Fibroblast of lung (primary cell): ENCODE data around the gene AKT2. TPM values are rescaled to one million over a fixed set of nuclear protein-coding genes. Genes with fewer than 3 reads are reported as not detected.

Experiments
- DNase-seq, 2 donors: peaks; one replicate each; pipeline versions ENCODE4 v3.0.0 to v3.0.0-alpha.2; 2010; ENCODE audit warnings: low read depth in 2 of 2
- H2AFZ ChIP-seq: 2 replicates; pipeline ENCODE4 v1.5.1; 2012; ENCODE audit warnings: low read length, control low read depth, inconsistent platforms
- H3K27ac ChIP-seq: 2 replicates; pipeline ENCODE4 v1.5.1; 2011; ENCODE audit warnings: low read length, control low read depth; ENCODE audit not compliant: insufficient read depth
- H3K27me3 ChIP-seq: 2 replicates; pipeline ENCODE4 v1.5.1; 2011; ENCODE audit warnings: mild to moderate bottlenecking, low read length; ENCODE audit not compliant: control insufficient read depth, insufficient read depth
- H3K36me3 ChIP-seq: 2 replicates; pipeline ENCODE4 v1.5.1; 2011; ENCODE audit warnings: low read length; ENCODE audit not compliant: control insufficient read depth, insufficient read depth
- H3K4me1 ChIP-seq: 2 replicates; pipeline ENCODE4 v1.5.1; 2011; ENCODE audit warnings: low read length; ENCODE audit not compliant: control insufficient read depth, insufficient read depth; ENCODE audit errors: extremely low read depth
- H3K4me2 ChIP-seq: 2 replicates; pipeline ENCODE4 v1.5.1; 2011; ENCODE audit warnings: low read length, control low read depth; ENCODE audit not compliant: insufficient read depth; ENCODE audit errors: extremely low read depth
- H3K4me3 ChIP-seq, 4 experiments: fragments of 200-600 bp in 1 of 4; sonication (generic) in 1 of 4; replicated peaks in 1 of 4; 2 replicates each; pipeline ENCODE4 v1.5.1; 2011 to 2016; ENCODE audit warnings: low read length in 4 of 4, low read depth in 3 of 4, mild to moderate bottlenecking in 3 of 4, control low read depth in 2 of 4, inconsistent platforms in 1 of 4, mixed read lengths in 1 of 4; ENCODE audit not compliant: insufficient read depth in 1 of 4; ENCODE audit errors: control extremely low read depth in 1 of 4
- H3K79me2 ChIP-seq: 2 replicates; pipeline ENCODE4 v1.5.1; 2012; ENCODE audit warnings: mild to moderate bottlenecking, low read length, inconsistent platforms; ENCODE audit not compliant: control insufficient read depth, insufficient read depth
- H3K9ac ChIP-seq: 2 replicates; pipeline ENCODE4 v1.5.1; 2011; ENCODE audit warnings: mild to moderate bottlenecking, low read length, control low read depth; ENCODE audit not compliant: insufficient read depth
- H3K9me3 ChIP-seq: 2 replicates; pipeline ENCODE4 v1.5.1; 2012; ENCODE audit warnings: low read depth, low read length; ENCODE audit not compliant: control insufficient read depth, insufficient read depth
- H4K20me1 ChIP-seq: 2 replicates; pipeline ENCODE4 v1.5.1; 2011; ENCODE audit warnings: low read length; ENCODE audit not compliant: control insufficient read depth, insufficient read depth; ENCODE audit errors: extremely low read depth
- EZH2 ChIP-seq: IDR thresholded peaks from 2 replicates; pipeline ENCODE4 v1.5.1; 2012; ENCODE audit warnings: low read length, control low read depth, mild to moderate bottlenecking; ENCODE audit errors: missing control alignments
- polyA plus RNA-seq, 2 donors: library from polyadenylated mRNA; depleted of rRNA in 1 of 2; stranded (reverse) in 1 of 2; unstranded in 1 of 2; fragments of >200 nt; gene quantifications; 2 replicates each; pipeline ENCODE4 v1.2.1, GENCODE V29; 2011 to 2012; ENCODE audit warnings: missing spikeins in 1 of 2
- total RNA-seq: library from RNA; depleted of rRNA; stranded (reverse); fragments of >200 nt; gene quantifications from 2 replicates; pipeline ENCODE4 v1.2.1, GENCODE V29; 2014
- TF ChIP-seq, protein P1 (sequence below), 2 donors: IDR thresholded peaks in 1 of 2; conservative IDR thresholded peaks in 1 of 2; 1 replicate in 1 of 2; 2 replicates in 1 of 2; pipeline ENCODE4 v1.5.1; 2011 to 2012; ENCODE audit warnings: low read length in 2 of 2, control low read depth in 1 of 2, inconsistent platforms in 1 of 2, low read depth in 1 of 2, mild to moderate bottlenecking in 1 of 2

Gene AKT2
- total and polyA plus RNA-seq, 2 donors (not counting 1 experiment from before 2014, with no cell fraction given), result 76.0 to 81.5 TPM

GRCh38 chr19:40300668-40301067 lies 15.5 kb upstream of the AKT2 start:
- no peak overlapping the region for H3K4me2 ChIP-seq
- H2AFZ ChIP-seq, result no peak overlapping the region
- no peaks in the 10 kb centered on the region for H3K4me1 ChIP-seq
- no peaks in the 10 kb centered on the region for H4K20me1 ChIP-seq
- no peak for DNase-seq
- H3K4me3 ChIP-seq, result no peak overlapping the region
- H3K36me3 ChIP-seq, result no peaks in the 10 kb centered on the region
- H3K27ac ChIP-seq, result no peak overlapping the region
- no peak for TF ChIP-seq EZH2
- TF ChIP-seq, protein P1, sequence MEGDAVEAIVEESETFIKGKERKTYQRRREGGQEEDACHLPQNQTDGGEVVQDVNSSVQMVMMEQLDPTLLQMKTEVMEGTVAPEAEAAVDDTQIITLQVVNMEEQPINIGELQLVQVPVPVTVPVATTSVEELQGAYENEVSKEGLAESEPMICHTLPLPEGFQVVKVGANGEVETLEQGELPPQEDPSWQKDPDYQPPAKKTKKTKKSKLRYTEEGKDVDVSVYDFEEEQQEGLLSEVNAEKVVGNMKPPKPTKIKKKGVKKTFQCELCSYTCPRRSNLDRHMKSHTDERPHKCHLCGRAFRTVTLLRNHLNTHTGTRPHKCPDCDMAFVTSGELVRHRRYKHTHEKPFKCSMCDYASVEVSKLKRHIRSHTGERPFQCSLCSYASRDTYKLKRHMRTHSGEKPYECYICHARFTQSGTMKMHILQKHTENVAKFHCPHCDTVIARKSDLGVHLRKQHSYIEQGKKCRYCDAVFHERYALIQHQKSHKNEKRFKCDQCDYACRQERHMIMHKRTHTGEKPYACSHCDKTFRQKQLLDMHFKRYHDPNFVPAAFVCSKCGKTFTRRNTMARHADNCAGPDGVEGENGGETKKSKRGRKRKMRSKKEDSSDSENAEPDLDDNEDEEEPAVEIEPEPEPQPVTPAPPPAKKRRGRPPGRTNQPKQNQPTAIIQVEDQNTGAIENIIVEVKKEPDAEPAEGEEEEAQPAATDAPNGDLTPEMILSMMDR (conservative IDR thresholded peaks at IDR 0.05 in 1 of 2, IDR thresholded peaks at IDR 0.05 in 1 of 2; ENCODE audit: low read depth in 1 of 2, low read length in 2 of 2), result no peak
- no peaks in the 10 kb centered on the region for H3K27me3 ChIP-seq
- no peaks in the 10 kb centered on the region for H3K9me3 ChIP-seq
- H3K79me2 ChIP-seq, result no peaks in the 10 kb centered on the region
- H3K9ac ChIP-seq, result no peak overlapping the region

GRCh38 chr19:40298026-40298425 lies 12.9 kb upstream of the AKT2 start:
- Histone ChIP-seq H3K36me3 (no peaks in the 10 kb centered on the region), H3K27ac (no peak overlapping the region), H4K20me1 (no peaks in the 10 kb centered on the region), H3K79me2 (no peaks in the 10 kb centered on the region), H2AFZ (no peak overlapping the region), H3K4me2 (no peak overlapping the region), H3K9me3 (no peaks in the 10 kb centered on the region), H3K4me1 (no peaks in the 10 kb centered on the region), H3K27me3 (no peaks in the 10 kb centered on the region), H3K4me3 (no peak overlapping the region), H3K9ac (no peak overlapping the region)
- TF ChIP-seq EZH2, result no peak
- TF ChIP-seq, protein P1 (conservative IDR thresholded peaks at IDR 0.05 in 1 of 2, IDR thresholded peaks at IDR 0.05 in 1 of 2; ENCODE audit: low read depth in 1 of 2, low read length in 2 of 2), result no peak
- DNase-seq, result no peak

- no peaks in the 10 kb centered on the region for H3K36me3 ChIP-seq
- no peak for TF ChIP-seq EZH2
- TF ChIP-seq, protein P1 (conservative IDR thresholded peaks at IDR 0.05 in 1 of 2, IDR thresholded peaks at IDR 0.05 in 1 of 2; ENCODE audit: low read depth in 1 of 2, low read length in 2 of 2), result no peak
- H3K4me1 ChIP-seq, result no peaks in the 10 kb centered on the region
- no peak overlapping the region for H2AFZ ChIP-seq
- H3K9me3 ChIP-seq, result no peaks in the 10 kb centered on the region
- H3K4me3 ChIP-seq, result no peak overlapping the region
- H4K20me1 ChIP-seq, result no peaks in the 10 kb centered on the region
- no peak overlapping the region for H3K27ac ChIP-seq
- no peak for DNase-seq
- H3K79me2 ChIP-seq, result no peaks in the 10 kb centered on the region
- H3K9ac ChIP-seq, result no peak overlapping the region
- H3K4me2 ChIP-seq, result no peak overlapping the region
- H3K27me3 ChIP-seq, result no peaks in the 10 kb centered on the region
Measured at GRCh38 chr19:40294560-40294959, 9.4 kb upstream of the AKT2 start.
